ENCODE data around the gene MUCL3. TPM values are rescaled to one million over a fixed set of nuclear protein-coding genes. Genes with fewer than 3 reads are reported as not detected.

The MUCL3 gene
- total and polyA plus RNA-seq, 10 of the 15 experiments (the other 5 are each of a cell fraction or from before 2014, with no cell fraction given) = 0.03 to 1.4 (median 0.61) TPM

GRCh38 chr6:30960907-30961673 is 20.3 kb downstream of the MUCL3 start:
- no peak overlapping the region for H3K4me2 ChIP-seq (ENCODE audit: control insufficient read depth, insufficient read depth)
- H3K4me3 ChIP-seq = no peak overlapping the region
- no peak overlapping the region for H2AFZ ChIP-seq (ENCODE audit: control insufficient read depth, low read depth, low read length)
- no peak for DNase-seq (ENCODE audit: low read depth, low spot score)
- no peaks in the 10 kb centered on the region for H4K20me1 ChIP-seq (ENCODE audit: control insufficient read depth, insufficient read depth)
- no peaks in the 10 kb centered on the region; the same call in 1 of the 2 replicates for H3K4me1 ChIP-seq (ENCODE audit: control insufficient read depth, insufficient read depth, low read length)
- in situ Hi-C loops (cut with MboI) (no loop called here), intact Hi-C loops (cut with micrococcal nuclease; ENCODE audit: unreplicated experiment) (no loop called here)
- SMC1A ChIA-PET (ENCODE audit: uncharacterized antibody, unreplicated experiment) = no interaction called here
- TF ChIP-seq ATF2 (IDR thresholded peaks at IDR 0.05; ENCODE audit: low read length) (no peak), ZSCAN29 (IDR thresholded peaks at IDR 0.05) (no peak), CREB1 (IDR thresholded peaks at IDR 0.05; ENCODE audit: low read depth) (no peak), POLR2A (IDR thresholded peaks at IDR 0.05; ENCODE audit: low read depth, low read length) (no peak), MLLT1 (IDR thresholded peaks at IDR 0.05) (no peak), ZZZ3 (IDR thresholded peaks at IDR 0.05; ENCODE audit: control insufficient read depth, insufficient read length, low read depth) (no peak), ASH2L (IDR thresholded peaks at IDR 0.05; ENCODE audit: borderline replicate concordance, low read depth) (no peak), CHD4 (IDR thresholded peaks at IDR 0.05) (no peak), ZNF207 (IDR thresholded peaks at IDR 0.05; ENCODE audit: borderline replicate concordance) (no peak), LARP7 (IDR thresholded peaks at IDR 0.05) (no peak), NRF1 (conservative IDR thresholded peaks at IDR 0.05; ENCODE audit: low read depth, low read length) (no peak), STAT3 (IDR thresholded peaks at IDR 0.05; ENCODE audit: low read depth, low read length) (no peak), NR2F1 (conservative IDR thresholded peaks at IDR 0.05) (no peak), E4F1 (IDR thresholded peaks at IDR 0.05; ENCODE audit: borderline replicate concordance, partially characterized antibody) (no peak)
- BruUV-seq (replicated peaks) = no TSS peak
- WGBS (ENCODE audit: insufficient coverage, insufficient replicate concordance, low lambda C conversion rate, missing lambda C conversion rate) = 46% methylated on average over 9 of the region's 9 CpGs
- H3K9ac ChIP-seq (ENCODE audit: control insufficient read depth, insufficient read depth, low read length) = no peak overlapping the region
- POLR2A ChIA-PET = no interaction called here
- CTCF ChIA-PET = interaction anchor here (1.6 kb wide), 1 partner anchor 46 kb away, joined by 4 read pairs; no protein-coding TSS in a partner anchor
- no peak for FAIRE-seq
- no peak for ATAC-seq
- no peaks in the 10 kb centered on the region for H3K9me3 ChIP-seq (replicated peaks; ENCODE audit: control insufficient read depth, insufficient read depth, low read length)
- H3K27me3 ChIP-seq (replicated peaks in 1 of 2; ENCODE audit: control insufficient read depth in 2 of 2, insufficient read depth in 2 of 2, low read length in 1 of 2) = no peaks in the 10 kb centered on the region; a peak in 1 of 4 replicates
- H3K27ac ChIP-seq (ENCODE audit: control insufficient read depth, insufficient read depth) = no peak overlapping the region
- RAD21 ChIA-PET (ENCODE audit: unreplicated experiment) = no interaction called here
- H3K79me2 ChIP-seq (ENCODE audit: control insufficient read depth, insufficient read depth, low read length) = no peaks in the 10 kb centered on the region
- H3K36me3 ChIP-seq (ENCODE audit: control insufficient read depth in 2 of 2, insufficient read depth in 2 of 2, low read length in 1 of 2) = no peaks in the 10 kb centered on the region
